ENCODE data around the gene GABBR1.

DNA sequence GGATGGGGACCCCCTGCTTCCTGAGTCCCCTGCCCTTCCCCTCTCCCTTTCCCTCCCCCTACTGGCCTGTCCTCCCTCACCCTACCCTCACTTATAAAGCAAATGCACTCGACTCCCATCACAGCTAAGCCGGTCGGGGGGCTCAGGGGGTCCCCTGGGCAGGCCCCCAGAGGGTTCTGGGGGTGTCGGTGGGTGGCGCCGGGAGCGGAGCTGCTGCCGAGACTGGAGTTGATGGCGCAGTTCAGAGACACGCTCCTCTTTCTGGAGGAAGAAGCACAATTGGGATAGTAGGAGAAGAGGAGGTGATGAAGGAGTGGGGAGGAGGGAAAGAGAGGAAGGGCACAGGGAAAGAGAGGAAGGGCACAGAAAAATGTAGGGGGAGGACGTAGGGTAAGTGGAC lies 29.5 kb downstream of the GABBR1 start:
- TF ChIP-seq, protein P1, sequence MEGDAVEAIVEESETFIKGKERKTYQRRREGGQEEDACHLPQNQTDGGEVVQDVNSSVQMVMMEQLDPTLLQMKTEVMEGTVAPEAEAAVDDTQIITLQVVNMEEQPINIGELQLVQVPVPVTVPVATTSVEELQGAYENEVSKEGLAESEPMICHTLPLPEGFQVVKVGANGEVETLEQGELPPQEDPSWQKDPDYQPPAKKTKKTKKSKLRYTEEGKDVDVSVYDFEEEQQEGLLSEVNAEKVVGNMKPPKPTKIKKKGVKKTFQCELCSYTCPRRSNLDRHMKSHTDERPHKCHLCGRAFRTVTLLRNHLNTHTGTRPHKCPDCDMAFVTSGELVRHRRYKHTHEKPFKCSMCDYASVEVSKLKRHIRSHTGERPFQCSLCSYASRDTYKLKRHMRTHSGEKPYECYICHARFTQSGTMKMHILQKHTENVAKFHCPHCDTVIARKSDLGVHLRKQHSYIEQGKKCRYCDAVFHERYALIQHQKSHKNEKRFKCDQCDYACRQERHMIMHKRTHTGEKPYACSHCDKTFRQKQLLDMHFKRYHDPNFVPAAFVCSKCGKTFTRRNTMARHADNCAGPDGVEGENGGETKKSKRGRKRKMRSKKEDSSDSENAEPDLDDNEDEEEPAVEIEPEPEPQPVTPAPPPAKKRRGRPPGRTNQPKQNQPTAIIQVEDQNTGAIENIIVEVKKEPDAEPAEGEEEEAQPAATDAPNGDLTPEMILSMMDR (optimal IDR thresholded peaks at IDR 0.05 in 1 of 3, IDR thresholded peaks at IDR 0.05 in 1 of 3, conservative IDR thresholded peaks at IDR 0.05 in 1 of 3; ENCODE audit: extremely low read depth in 1 of 3, insufficient read depth in 2 of 3, low read length in 3 of 3) = no peak
- no peak for TF ChIP-seq EZH2 (IDR thresholded peaks at IDR 0.05; ENCODE audit: low read length)

Measured in keratinocyte (primary cell).